Ovary (tissue), 9 donors: ENCODE results near the gene HNRNPU. TPM values are rescaled to one million over a fixed set of nuclear protein-coding genes. Genes with fewer than 3 reads are reported as not detected.

Experiments used
- DNase-seq, 5 donors: peaks; one replicate each; pipeline ENCODE4 v3.0.0-alpha.2; 2019 to 2020
- H3K27ac ChIP-seq, 2 donors: fragments of 200-600 bp; one replicate each; pipeline versions ENCODE4 v1.5.1 to v1.8.0; 2019 to 2022
- H3K27me3 ChIP-seq: fragments of 200-600 bp; one replicate; pipeline ENCODE4 v1.8.0; 2022
- H3K36me3 ChIP-seq: fragments of 200-600 bp; sonication (generic); one replicate; pipeline ENCODE4 v1.5.1; 2019
- H3K4me1 ChIP-seq: one replicate; pipeline ENCODE4 v1.8.1; 2013; ENCODE audit warnings: mild to moderate bottlenecking, moderate library complexity; ENCODE audit not compliant: insufficient read depth
- H3K4me3 ChIP-seq: fragments of 200-600 bp; sonication (generic); one replicate; pipeline ENCODE4 v1.5.1; 2017
- H3K9me3 ChIP-seq, 2 donors: fragments of 200-600 bp in 1 of 2; sonication (generic) in 1 of 2; one replicate each; pipeline versions ENCODE4 v1.5.1 to v1.8.1; 2013 to 2019; ENCODE audit warnings: mild to moderate bottlenecking in 1 of 2, moderate library complexity in 1 of 2
- CTCF ChIP-seq, 3 donors: fragments of 450-650 bp in 2 of 3; fragments of 200-600 bp in 1 of 3; IDR thresholded peaks; one replicate each; pipeline versions ENCODE4 v1.5.1 to v1.8.0; 2016 to 2022; ENCODE audit warnings: antibody characterized with exemption in 3 of 3, mild to moderate bottlenecking in 1 of 3
- EP300 ChIP-seq: sonication (generic); formaldehyde crosslinking; IDR thresholded peaks from one replicate; pipeline ENCODE4 v1.6.1; 2017; ENCODE audit warnings: antibody characterized with exemption
- POLR2A ChIP-seq: fragments of 450-650 bp; IDR thresholded peaks from one replicate; pipeline ENCODE4 v1.6.1; 2017; ENCODE audit warnings: antibody characterized with exemption, mild to moderate bottlenecking, moderate library complexity
- WGBS, 3 donors: extraction: QIAGEN DNeasy Blood & Tissue Kit in 1 of 3; methylation state at CpG; one replicate each; pipeline versions ENCODE4 v1.1.5 to v1.1.7; 2013 to 2017; 5-methylcytosine and 5-hydroxymethylcytosine counted together
- intact Hi-C, 4 donors: fragments of 100-400 bp; cut with DNase I; formaldehyde crosslinking; loops; one replicate each; pipeline versions ENCODE4 v1.11.0 to v1.15.1; 2022 to 2023
- polyA plus RNA-seq, 2 donors: library from polyadenylated mRNA; stranded (reverse); fragments of 200-250 nt in 1 of 2; fragments of 350-450 nt in 1 of 2; fragmentation: Illumina TruSeq in 1 of 2; extraction: RNeasy Lipid Tissue Mini Kit (QIAGEN cat#74804) in 1 of 2; gene quantifications; one replicate each; pipeline ENCODE4 v1.2.3, GENCODE V29; 2013 to 2014
- total RNA-seq, 7 donors: library from RNA; depleted of rRNA in 2 of 7; stranded (reverse); fragments of >200 nt in 2 of 7; fragmentation: NEBNext Ultra II Directional in 3 of 7; extraction: Animal tissue kit (Norgen Biotek cat#: 25700) in 3 of 7; gene quantifications; one replicate each; pipeline versions ENCODE4 v1.1.0 to v1.2.4, GENCODE V29; 2016 to 2023
- donor health status: DM: no; HTN: no; CAD: no; lungs with moderate emphysema.
- donor health status: DM: no; HTN: no; CAD: no.
- donor health status: Bipolar disorder and iron deficiency.
- donor health status: DM: yes; HTN: yes; CAD: no.
- donor health status: DM: no; HTN: no; CAD: no.
- donor health status: DM: yes; HTN: yes; CAD: no.

Gene HNRNPU
- total and polyA plus RNA-seq, 9 donors = 163 to 408 (median 314) TPM

- WGBS, 3 donors = 78 to 85% (median 85%) methylated on average over 16 of the region's 16 CpGs
- intact Hi-C loops = loop anchor here in 1 of 4 donors (10.0 kb wide), 1 partner anchor 242 kb away; no protein-coding TSS in a partner anchor
- TF ChIP-seq EP300 (no peak), POLR2A (no peak), CTCF (IDR thresholded peaks at IDR 0.05) (no peak)
- Histone ChIP-seq H3K9me3 (peaks cover 0 to 3% of the 10 kb centered on the region in 2 donors), H3K4me3 (no peak overlapping the region), H3K4me1 (no peaks in the 10 kb centered on the region), H3K27ac (no peak overlapping the region), H3K36me3 (no peaks in the 10 kb centered on the region), H3K27me3 (no peaks in the 10 kb centered on the region)
- DNase-seq = no peak
Measured at GRCh38 chr1:244802556-244803239, 61.6 kb downstream of the HNRNPU start.

- no peak for DNase-seq
- intact Hi-C loops = loop anchor here in 1 of 4 donors (10.0 kb wide), 1 partner anchor 243 kb away; no protein-coding TSS in a partner anchor
- no peak overlapping the region for H3K4me3 ChIP-seq
- no peak for TF ChIP-seq EP300
- no peak for TF ChIP-seq POLR2A
- no peak for TF ChIP-seq CTCF (IDR thresholded peaks at IDR 0.05)
- no peaks in the 10 kb centered on the region for H3K4me1 ChIP-seq
- WGBS, 3 donors = 59 to 70% (median 65%) methylated on average over 14 of the region's 14 CpGs
- no peaks in the 10 kb centered on the region for H3K27me3 ChIP-seq
- H3K27ac ChIP-seq = no peak overlapping the region
- H3K9me3 ChIP-seq = peaks cover 0 to 3% of the 10 kb centered on the region in 2 donors
- H3K36me3 ChIP-seq = no peaks in the 10 kb centered on the region
Measured at GRCh38 chr1:244802041-244802440, 62.3 kb downstream of the HNRNPU start.

- H3K9me3 ChIP-seq = peaks cover 0 to 3% of the 10 kb centered on the region in 2 donors
- no peak for TF ChIP-seq CTCF (IDR thresholded peaks at IDR 0.05)
- TF ChIP-seq EP300 = no peak
- no peak for TF ChIP-seq POLR2A
- H3K4me3 ChIP-seq = no peak overlapping the region
- DNase-seq = no peak
- 56 to 71% (median 70%) methylated on average over 14 of the region's 14 CpGs for WGBS, 3 donors
- H3K27me3 ChIP-seq = no peaks in the 10 kb centered on the region
- H3K27ac ChIP-seq = no peak overlapping the region
- intact Hi-C loops = loop anchor here in 1 of 4 donors (10.0 kb wide), 1 partner anchor 244 kb away; no protein-coding TSS in a partner anchor
- H3K4me1 ChIP-seq = no peaks in the 10 kb centered on the region
- H3K36me3 ChIP-seq = no peaks in the 10 kb centered on the region
Measured at GRCh38 chr1:244801246-244801645, 63.1 kb downstream of the HNRNPU start.

- WGBS, 3 donors = 87 to 94% (median 92%) methylated on average over 9 of the region's 9 CpGs
- peaks cover 0 to 3% of the 10 kb centered on the region in 2 donors for H3K9me3 ChIP-seq
- no peak for DNase-seq
- H3K27me3 ChIP-seq = no peaks in the 10 kb centered on the region
- no peak overlapping the region for H3K4me3 ChIP-seq
- intact Hi-C loops = loop anchor here in 1 of 4 donors (10.0 kb wide), 1 partner anchor 244 kb away; no protein-coding TSS in a partner anchor
- no peaks in the 10 kb centered on the region for H3K4me1 ChIP-seq
- no peak overlapping the region for H3K27ac ChIP-seq
- TF ChIP-seq POLR2A (no peak), EP300 (no peak), CTCF (IDR thresholded peaks at IDR 0.05) (no peak)
- no peaks in the 10 kb centered on the region for H3K36me3 ChIP-seq
Measured at GRCh38 chr1:244800821-244801220, 63.5 kb downstream of the HNRNPU start.

Other genes starting within 250 kb of the HNRNPU start
- 10 to 100 TPM; 20.4 to 33.4 (median 23.4) TPM for gene DESI2, start 211.4 kb downstream of the HNRNPU start, total RNA-seq
- gene DESI2, start 211.4 kb downstream of the HNRNPU start, polyA plus RNA-seq = 10 to 100 TPM; 12.5 to 29.0 TPM
- gene COX20, start 28.9 kb downstream of the HNRNPU start, total RNA-seq = 10 to 100 TPM; 25.2 to 40.0 (median 35.8) TPM
- 100 to 1,000 TPM in 1 of 2 donors, 10 to 100 TPM in 1; 37.7 to 107 TPM for gene COX20, start 28.9 kb downstream of the HNRNPU start, polyA plus RNA-seq